Body of pancreas (tissue), 4 donors: ENCODE data around the gene CDH4.

Experiments
- POLR2A ChIP-seq, 3 donors: fragments of 450-650 bp; IDR thresholded peaks; one replicate each; pipeline ENCODE4 v1.6.1; 2016; ENCODE audit warnings: antibody characterized with exemption in 3 of 3, mild to moderate bottlenecking in 2 of 3
- TF ChIP-seq, protein P1 (sequence below), 7 experiments: fragments of 450-650 bp in 4 of 7; fragments of 200-600 bp in 3 of 7; sonication (generic) in 3 of 7; IDR thresholded peaks; one replicate each; pipeline ENCODE4 v1.5.1; 2016 to 2019; ENCODE audit warnings: antibody characterized with exemption in 7 of 7

DNA sequence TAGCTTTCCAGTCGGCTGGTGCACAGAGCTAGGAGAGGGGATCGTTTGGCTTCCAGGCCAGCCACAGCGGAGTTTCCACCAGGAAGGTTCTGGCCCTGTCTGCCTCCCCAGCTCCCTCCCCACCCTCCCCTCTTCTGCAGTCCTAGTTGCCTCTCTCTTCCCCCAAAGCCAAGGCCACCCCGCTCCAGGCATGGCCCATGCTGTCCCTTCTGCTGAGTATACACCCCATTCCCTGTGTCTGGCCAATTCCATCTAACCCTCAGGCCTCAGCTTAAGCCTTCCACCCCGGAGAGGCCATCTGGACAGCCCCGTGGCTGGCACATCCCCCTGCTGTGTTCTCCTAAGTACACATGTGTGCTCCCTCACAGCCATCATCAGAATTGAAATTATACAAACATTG, 167.4 kb downstream of the CDH4 start:
- TF ChIP-seq, protein P1, sequence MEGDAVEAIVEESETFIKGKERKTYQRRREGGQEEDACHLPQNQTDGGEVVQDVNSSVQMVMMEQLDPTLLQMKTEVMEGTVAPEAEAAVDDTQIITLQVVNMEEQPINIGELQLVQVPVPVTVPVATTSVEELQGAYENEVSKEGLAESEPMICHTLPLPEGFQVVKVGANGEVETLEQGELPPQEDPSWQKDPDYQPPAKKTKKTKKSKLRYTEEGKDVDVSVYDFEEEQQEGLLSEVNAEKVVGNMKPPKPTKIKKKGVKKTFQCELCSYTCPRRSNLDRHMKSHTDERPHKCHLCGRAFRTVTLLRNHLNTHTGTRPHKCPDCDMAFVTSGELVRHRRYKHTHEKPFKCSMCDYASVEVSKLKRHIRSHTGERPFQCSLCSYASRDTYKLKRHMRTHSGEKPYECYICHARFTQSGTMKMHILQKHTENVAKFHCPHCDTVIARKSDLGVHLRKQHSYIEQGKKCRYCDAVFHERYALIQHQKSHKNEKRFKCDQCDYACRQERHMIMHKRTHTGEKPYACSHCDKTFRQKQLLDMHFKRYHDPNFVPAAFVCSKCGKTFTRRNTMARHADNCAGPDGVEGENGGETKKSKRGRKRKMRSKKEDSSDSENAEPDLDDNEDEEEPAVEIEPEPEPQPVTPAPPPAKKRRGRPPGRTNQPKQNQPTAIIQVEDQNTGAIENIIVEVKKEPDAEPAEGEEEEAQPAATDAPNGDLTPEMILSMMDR (IDR thresholded peaks at IDR 0.05) = no peak
- TF ChIP-seq POLR2A (IDR thresholded peaks at IDR 0.05) = no peak
